K562 (cell line): ENCODE data around the gene KRTAP6-1. TPM values are rescaled to one million over a fixed set of nuclear protein-coding genes. Genes with fewer than 3 reads are reported as not detected.

Experiments used
- ATAC-seq: fragments of 200-7000 bp; cut with Tn5 transposase; 3 replicates; pipeline ENCODE4 v1.9.1; 2020; ENCODE audit warnings: moderate library complexity
- BruUV-seq: library from RNA; stranded (reverse); fragments of 400-500 nt; replicated peaks from 2 replicates; lab custom pipeline; 2021; lab: Mats Ljungman, UMichigan
- CTCF ChIA-PET: fragments of 300-600 bp; formaldehyde crosslinking; extraction: SDS; loops from one replicate; lab custom pipeline; 2021; ENCODE audit warnings: low intra/inter-chr PET ratio; lab: Yijun Ruan, JAX
- POLR2A ChIA-PET: fragments of 300-600, 350-650 bp; sonication (Branson Sonifier 250); formaldehyde crosslinking; extraction: SDS; loops from one replicate; lab custom pipeline; 2021; ENCODE audit warnings: antibody characterized with exemption, inconsistent platforms; lab: Yijun Ruan, JAX
- DNase-seq, 4 experiments: peaks; one replicate each; pipeline versions ENCODE4 v3.0.0 to v3.0.0-alpha.2; 2011 to 2018; ENCODE audit warnings: low spot score in 3 of 4, mixed read lengths in 3 of 4; ENCODE audit errors: extremely low read depth in 1 of 4
- FAIRE-seq: peaks from 2 replicates; lab custom pipeline; 2011; peaks lifted over from hg19 to GRCh38; lab: Jason Lieb, UNC
- H2AFZ ChIP-seq: 2 replicates; pipeline ENCODE4 v1.6.0; 2011; ENCODE audit warnings: low read depth, low read length, control low read depth, inconsistent platforms
- H3K27ac ChIP-seq: fragments of 200-600 bp; 3 replicates; pipeline ENCODE4 v1.8.0; 2011; ENCODE audit warnings: low read depth, mild to moderate bottlenecking, control low read depth, inconsistent platforms, low read length, moderate library complexity, mixed read lengths; ENCODE audit errors: extremely low read depth
- H3K27me3 ChIP-seq, 2 experiments: fragments of 300-600 bp in 1 of 2; 2 replicates in 1 of 2; 3 replicates in 1 of 2; pipeline versions ENCODE4 v1.6.0 to v1.8.0; 2011; ENCODE audit warnings: inconsistent platforms in 2 of 2, low read length in 2 of 2, mild to moderate bottlenecking in 1 of 2, mixed read lengths in 1 of 2, moderate library complexity in 1 of 2; ENCODE audit not compliant: control insufficient read depth in 2 of 2, insufficient read depth in 2 of 2
- H3K36me3 ChIP-seq: fragments of 300-600 bp; 3 replicates; pipeline ENCODE4 v1.8.0; 2011; ENCODE audit warnings: mild to moderate bottlenecking, low read length, inconsistent platforms; ENCODE audit not compliant: control insufficient read depth, insufficient read depth
- H3K4me1 ChIP-seq, 2 experiments: fragments of 200-600 bp in 1 of 2; replicated peaks in 1 of 2; 2 replicates in 1 of 2; 3 replicates in 1 of 2; pipeline versions ENCODE4 v1.5.1 to v1.8.0; 2011; ENCODE audit warnings: inconsistent platforms in 2 of 2, low read length in 2 of 2, mild to moderate bottlenecking in 1 of 2, mixed read lengths in 1 of 2, moderate library complexity in 1 of 2; ENCODE audit not compliant: control insufficient read depth in 2 of 2, insufficient read depth in 2 of 2
- H3K4me2 ChIP-seq: 2 replicates; pipeline ENCODE4 v1.6.1; 2011; ENCODE audit warnings: low read length, control low read depth, inconsistent platforms, mixed read lengths; ENCODE audit not compliant: insufficient read depth
- H3K4me3 ChIP-seq: fragments of 200-600 bp; sonication (generic), shearing (Covaris generic); 2 replicates; pipeline ENCODE4 v1.5.1; 2016; ENCODE audit warnings: control low read depth, inconsistent platforms
- H3K79me2 ChIP-seq: fragments of 200-600 bp; 3 replicates; pipeline ENCODE4 v1.8.0; 2011; ENCODE audit warnings: low read length, inconsistent platforms; ENCODE audit not compliant: control insufficient read depth, insufficient read depth
- H3K9ac ChIP-seq, 2 experiments: 2 replicates each; pipeline versions ENCODE4 v1.6.0 to v1.6.1; 2011; ENCODE audit warnings: low read depth in 2 of 2, low read length in 2 of 2, control low read depth in 1 of 2, inconsistent platforms in 1 of 2, mild to moderate bottlenecking in 1 of 2, mixed read lengths in 1 of 2; ENCODE audit not compliant: insufficient read depth in 1 of 2
- H3K9me1 ChIP-seq: one replicate; pipeline ENCODE4 v1.6.0; 2011; ENCODE audit warnings: inconsistent platforms, mild to moderate bottlenecking, low read length, moderate library complexity; ENCODE audit not compliant: control insufficient read depth, insufficient read depth
- H3K9me3 ChIP-seq: replicated peaks from 2 replicates; pipeline ENCODE4 v1.5.1; 2011; ENCODE audit warnings: low read depth, low read length, inconsistent platforms; ENCODE audit not compliant: control insufficient read depth, insufficient read depth
- H4K20me1 ChIP-seq: replicated peaks from 2 replicates; pipeline ENCODE4 v1.6.1; 2011; ENCODE audit warnings: low read length, inconsistent platforms, mixed read lengths; ENCODE audit not compliant: control insufficient read depth, insufficient read depth
- ETV6 ChIP-seq, 3 experiments: fragments of 150-350 bp in 1 of 3; sonication (generic) in 1 of 3; formaldehyde crosslinking in 1 of 3; IDR thresholded peaks; 2 replicates each; pipeline versions ENCODE4 v1.6.1 to v1.8.0; 2014 to 2022; ENCODE audit warnings: borderline replicate concordance in 2 of 3, low read depth in 2 of 3, antibody characterized with exemption in 1 of 3, low read length in 1 of 3, mild to moderate bottlenecking in 1 of 3, missing genetic modification reagents in 1 of 3
- HDAC2 ChIP-seq: fragments of 450-650 bp; IDR thresholded peaks from 2 replicates; pipeline ENCODE4 v1.6.1; 2016; ENCODE audit warnings: mild to moderate bottlenecking
- ILK ChIP-seq: fragments of 450-650 bp; IDR thresholded peaks from 2 replicates; pipeline ENCODE4 v1.6.1; 2016; ENCODE audit warnings: missing genetic modification characterization, low read depth, mild to moderate bottlenecking, missing compliant biosample characterization, moderate library complexity, borderline replicate concordance
- KDM1A ChIP-seq, 2 experiments: fragments of 450-650 bp; IDR thresholded peaks; 2 replicates each; pipeline ENCODE4 v1.6.1; 2016; ENCODE audit warnings: mild to moderate bottlenecking in 2 of 2
- L3MBTL2 ChIP-seq: fragments of 450-650 bp; IDR thresholded peaks from 2 replicates; pipeline ENCODE4 v1.6.1; 2016; ENCODE audit warnings: mild to moderate bottlenecking, moderate library complexity
- MAFK ChIP-seq: IDR thresholded peaks from 2 replicates; pipeline ENCODE4 v1.6.1; 2011; ENCODE audit warnings: low read length, improper control_type of control experiment
- MYC ChIP-seq, 2 experiments: fragments of 250-450 bp in 1 of 2; sonication (Bioruptor Pico) in 1 of 2; IDR thresholded peaks; 2 replicates each; pipeline versions ENCODE4 v1.5.1 to v1.6.1; 2012 to 2021; ENCODE audit warnings: low read depth in 2 of 2, borderline replicate concordance in 1 of 2, improper control_type of control experiment in 1 of 2, low read length in 1 of 2, mild to moderate bottlenecking in 1 of 2, moderate library complexity in 1 of 2
- NFIC ChIP-seq: fragments of 450-650 bp; IDR thresholded peaks from 2 replicates; pipeline ENCODE4 v1.6.1; 2017; ENCODE audit warnings: mild to moderate bottlenecking, inconsistent platforms
- NFIX ChIP-seq: fragments of 250-450 bp; sonication (Bioruptor Pico); IDR thresholded peaks from 2 replicates; pipeline ENCODE4 v1.4.0; 2020; ENCODE audit warnings: low read depth, mild to moderate bottlenecking, moderate library complexity
- POLR2B ChIP-seq: fragments of 450-650 bp; IDR thresholded peaks from 2 replicates; pipeline ENCODE4 v1.6.1; 2018; ENCODE audit warnings: low read depth; ENCODE audit not compliant: partially characterized antibody
- RB1 ChIP-seq: fragments of 450-650 bp; IDR thresholded peaks from 2 replicates; pipeline ENCODE4 v1.6.1; 2017; ENCODE audit warnings: low read depth, mild to moderate bottlenecking
- SLC30A9 ChIP-seq: fragments of 250-450 bp; sonication (Bioruptor Pico); IDR thresholded peaks from 2 replicates; pipeline ENCODE4 v1.8.0; 2022; ENCODE audit warnings: mild to moderate bottlenecking, moderate library complexity
- U2AF1 ChIP-seq: fragments of 200-400 bp; formaldehyde crosslinking; optimal IDR thresholded peaks from 2 replicates; pipeline ENCODE3; 2017; ENCODE audit warnings: mild to moderate bottlenecking, low read depth, low read length, moderate library complexity
- ZC3H8 ChIP-seq: fragments of 450-650 bp; IDR thresholded peaks from 2 replicates; pipeline ENCODE4 v1.6.1; 2017
- ZNF324 ChIP-seq: fragments of 250-450 bp; sonication (Bioruptor Pico); IDR thresholded peaks from 2 replicates; pipeline ENCODE4 v1.4.0; 2020; ENCODE audit warnings: mild to moderate bottlenecking
- whole genome bisulfite sequencing: fragments of 100-300 bp; shearing (Covaris generic); methylation state at CpG from one replicate; pipeline ENCODE4 v1.1.6; 2016; ENCODE audit warnings: low coverage, mixed read lengths; ENCODE audit not compliant: insufficient coverage; ENCODE audit errors: missing lambda C conversion rate; 5-methylcytosine and 5-hydroxymethylcytosine counted together
- in situ Hi-C: fragments of 300-500 bp; cut with MboI; formaldehyde crosslinking; loops from 4 replicates; pipeline ENCODE4 v1.15.0; 2018; ENCODE audit warnings: inconsistent platforms, mixed read lengths
- intact Hi-C: fragments of 100-400 bp; cut with micrococcal nuclease; formaldehyde crosslinking; loops from 2 replicates; pipeline ENCODE4 v1.14.2; 2022
- polyA plus RNA-seq, 8 experiments: library from polyadenylated mRNA; depleted of rRNA in 4 of 8; stranded (reverse) in 5 of 8; unstranded in 3 of 8; fragments of >200 nt; fragmentation: Nextera tagmentation in 2 of 8; fragmentation: Illumina TruSeq in 1 of 8; extraction: Ambion mirVana in 2 of 8; extraction: Trizol in 1 of 8; gene quantifications; 2 replicates each; pipeline versions ENCODE4 v1.2.1 to v1.2.3, GENCODE V29; 2011 to 2014; ENCODE audit warnings: inconsistent platforms in 1 of 8, missing spikeins in 1 of 8
- small RNA-seq: library from RNA; depleted of rRNA; stranded (forward); fragments of <200 nt; gene quantifications from one replicate; pipeline ENCODE3, GENCODE V24; 2014
- total RNA-seq, 7 experiments: library from RNA; depleted of rRNA in 6 of 7; stranded (reverse); fragments of >200 nt in 6 of 7; fragmentation: Illumina TruSeq in 2 of 7; extraction: Trizol in 2 of 7; gene quantifications; 2 replicates each; pipeline versions ENCODE4 v1.2.1 to v1.2.3, GENCODE V29; 2011 to 2021; ENCODE audit warnings: low replicate concordance in 1 of 7

Gene KRTAP6-1
- total and polyA plus RNA-seq, 9 of the 15 experiments (the other 6 are each of a cell fraction or from before 2014, with no cell fraction given): not detected

- TF ChIP-seq ETV6 (IDR thresholded peaks at IDR 0.05; ENCODE audit: borderline replicate concordance in 1 of 2, low read depth in 2 of 2, low read length in 1 of 2) (no peak), ETV6 (CRISPR knock-in tag; IDR thresholded peaks at IDR 0.05; ENCODE audit: borderline replicate concordance) (no peak), POLR2B (no peak), HDAC2 (no peak), RB1 (no peak), KDM1A (IDR thresholded peaks at IDR 0.05) (no peak), ZC3H8 (no peak), ILK (tag) (no peak), SLC30A9 (CRISPR knock-in tag) (no peak), L3MBTL2 (no peak), ZNF324 (no peak), MYC (IDR thresholded peaks at IDR 0.05; ENCODE audit: low read depth, low read length) (no peak), MYC (CRISPR knock-in tag; IDR thresholded peaks at IDR 0.05; ENCODE audit: borderline replicate concordance, low read depth) (no peak), U2AF1 (no peak)
These were observed 46.1 kb downstream of the KRTAP6-1 start (continued) for GRCh38 chr21:30567617-30568016.

DNA sequence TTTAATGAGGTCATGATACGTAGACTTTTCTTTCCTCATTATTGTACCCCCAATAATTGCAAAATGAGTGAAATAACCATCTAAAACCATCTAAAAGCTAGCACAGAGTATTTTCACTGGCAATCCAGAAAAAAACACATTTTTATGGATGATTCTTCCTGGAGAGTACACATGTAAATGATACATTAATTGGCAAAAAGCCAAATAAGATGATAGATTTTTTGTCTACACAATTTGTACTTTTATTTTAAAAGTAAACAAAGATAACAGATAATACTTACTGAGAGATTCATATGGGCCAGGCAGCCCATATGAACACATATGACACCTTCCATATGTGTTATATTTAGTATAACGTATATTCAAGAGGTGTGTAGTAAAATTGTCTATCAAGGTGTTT, 50.1 kb downstream of the KRTAP6-1 start:
- Histone ChIP-seq H3K4me3 (no peak overlapping the region), H3K27ac (no peak overlapping the region), H2AFZ (no peak overlapping the region), H3K36me3 (no peaks in the 10 kb centered on the region), H4K20me1 (no peaks in the 10 kb centered on the region), H3K9me1 (no peaks in the 10 kb centered on the region), H3K4me2 (no peak overlapping the region), H3K9ac (no peak overlapping the region), H3K9me3 (no peaks in the 10 kb centered on the region; the same call in 1 of the 2 replicates), H3K79me2 (no peaks in the 10 kb centered on the region), H3K27me3 (no peaks in the 10 kb centered on the region), H3K4me1 (no peaks in the 10 kb centered on the region)
- ChIA-PET POLR2A (no interaction called here), CTCF (no interaction called here)
- TF ChIP-seq NFIC (peak; percentile 77), MAFK (no peak), NFIX (peak; percentile 84)
- BruUV-seq: no TSS peak
- no peak for DNase-seq
- FAIRE-seq: no peak
- WGBS: 0% methylated on average over 2 of the region's 2 CpGs
- intact Hi-C loops (no loop called here), in situ Hi-C loops (no loop called here)
- no peak for ATAC-seq

Small RNA genes lying within 50 kb of the gene (small RNA-seq; reads per million reads assigned to genes)
- gene KRTAP20-1 (not detected), gene KRTAP20-3 (not detected), gene KRTAP20-4 (not detected), gene KRTAP22-1 (not detected), gene KRTAP22-2 (not detected)

Other genes with a start within 250 kb of the KRTAP6-1 start
Only the 7 nearest of the 25 such genes appear.
- not detected in 2 replicates for gene KRTAP22-2, start 23.5 kb downstream of the KRTAP6-1 start, total RNA-seq (2014; rRNA removed)
- gene KRTAP22-2, start 23.5 kb downstream of the KRTAP6-1 start, total RNA-seq (2014; rRNA removed; fragmentation: Illumina TruSeq; extraction: Trizol): not detected in 2 replicates
- not detected in 2 replicates for gene KRTAP22-2, start 23.5 kb downstream of the KRTAP6-1 start, total RNA-seq (2015; rRNA removed; fragmentation: Illumina TruSeq; extraction: Trizol)
- gene KRTAP22-2, start 23.5 kb downstream of the KRTAP6-1 start, total RNA-seq (2021): not detected in 2 replicates
- not detected in 2 replicates for gene KRTAP22-2, start 23.5 kb downstream of the KRTAP6-1 start, polyA plus RNA-seq (2011; rRNA removed)
- gene KRTAP22-2, start 23.5 kb downstream of the KRTAP6-1 start, polyA plus RNA-seq (2014; fragmentation: Illumina TruSeq; extraction: Trizol): not detected in 2 replicates
- not detected for gene KRTAP22-2, start 23.5 kb downstream of the KRTAP6-1 start, polyA plus RNA-seq (2014; fragmentation: Nextera tagmentation; extraction: Ambion mirVana)
- not detected in 2 replicates for gene KRTAP22-2, start 23.5 kb downstream of the KRTAP6-1 start, polyA plus RNA-seq (2014; rRNA removed)
- 0.23 TPM in 1 of 2 replicates, not detected in the other for gene KRTAP6-3, start 21.5 kb downstream of the KRTAP6-1 start, total RNA-seq (2014; rRNA removed)
- gene KRTAP6-3, start 21.5 kb downstream of the KRTAP6-1 start, total RNA-seq (2014; rRNA removed; fragmentation: Illumina TruSeq; extraction: Trizol): not detected in 2 replicates
- gene KRTAP6-3, start 21.5 kb downstream of the KRTAP6-1 start, total RNA-seq (2015; rRNA removed; fragmentation: Illumina TruSeq; extraction: Trizol): not detected in 2 replicates
- not detected in 2 replicates for gene KRTAP6-3, start 21.5 kb downstream of the KRTAP6-1 start, total RNA-seq (2021)
- not detected in 2 replicates for gene KRTAP6-3, start 21.5 kb downstream of the KRTAP6-1 start, polyA plus RNA-seq (2011; rRNA removed)
- not detected in 2 replicates for gene KRTAP6-3, start 21.5 kb downstream of the KRTAP6-1 start, polyA plus RNA-seq (2014; fragmentation: Illumina TruSeq; extraction: Trizol)
- not detected for gene KRTAP6-3, start 21.5 kb downstream of the KRTAP6-1 start, polyA plus RNA-seq (2014; fragmentation: Nextera tagmentation; extraction: Ambion mirVana)
- not detected in 2 replicates for gene KRTAP6-3, start 21.5 kb downstream of the KRTAP6-1 start, polyA plus RNA-seq (2014; rRNA removed)
- not detected in 2 replicates for gene KRTAP6-2, start 15.0 kb downstream of the KRTAP6-1 start, total RNA-seq (2014; rRNA removed)
- not detected in 2 replicates for gene KRTAP6-2, start 15.0 kb downstream of the KRTAP6-1 start, total RNA-seq (2014; rRNA removed; fragmentation: Illumina TruSeq; extraction: Trizol)
- gene KRTAP6-2, start 15.0 kb downstream of the KRTAP6-1 start, total RNA-seq (2015; rRNA removed; fragmentation: Illumina TruSeq; extraction: Trizol): not detected in 2 replicates
- not detected in 2 replicates for gene KRTAP6-2, start 15.0 kb downstream of the KRTAP6-1 start, total RNA-seq (2021)
- not detected in 2 replicates for gene KRTAP6-2, start 15.0 kb downstream of the KRTAP6-1 start, polyA plus RNA-seq (2011; rRNA removed)
- not detected in 2 replicates for gene KRTAP6-2, start 15.0 kb downstream of the KRTAP6-1 start, polyA plus RNA-seq (2014; fragmentation: Illumina TruSeq; extraction: Trizol)
- gene KRTAP6-2, start 15.0 kb downstream of the KRTAP6-1 start, polyA plus RNA-seq (2014; fragmentation: Nextera tagmentation; extraction: Ambion mirVana): not detected
- gene KRTAP6-2, start 15.0 kb downstream of the KRTAP6-1 start, polyA plus RNA-seq (2014; rRNA removed): not detected in 2 replicates
- gene KRTAP22-1, start 12.8 kb downstream of the KRTAP6-1 start, total RNA-seq (2014; rRNA removed): not detected in 2 replicates
- gene KRTAP22-1, start 12.8 kb downstream of the KRTAP6-1 start, total RNA-seq (2014; rRNA removed; fragmentation: Illumina TruSeq; extraction: Trizol): not detected in 2 replicates
- not detected in 2 replicates for gene KRTAP22-1, start 12.8 kb downstream of the KRTAP6-1 start, total RNA-seq (2015; rRNA removed; fragmentation: Illumina TruSeq; extraction: Trizol)
- not detected in 2 replicates for gene KRTAP22-1, start 12.8 kb downstream of the KRTAP6-1 start, total RNA-seq (2021)
- not detected in 2 replicates for gene KRTAP22-1, start 12.8 kb downstream of the KRTAP6-1 start, polyA plus RNA-seq (2011; rRNA removed)
- not detected in 2 replicates for gene KRTAP22-1, start 12.8 kb downstream of the KRTAP6-1 start, polyA plus RNA-seq (2014; fragmentation: Illumina TruSeq; extraction: Trizol)
- gene KRTAP22-1, start 12.8 kb downstream of the KRTAP6-1 start, polyA plus RNA-seq (2014; fragmentation: Nextera tagmentation; extraction: Ambion mirVana): not detected
- not detected in 2 replicates for gene KRTAP22-1, start 12.8 kb downstream of the KRTAP6-1 start, polyA plus RNA-seq (2014; rRNA removed)
- gene KRTAP20-1, start 2.5 kb upstream of the KRTAP6-1 start, total RNA-seq (2014; rRNA removed): not detected in 2 replicates
- not detected in 2 replicates for gene KRTAP20-1, start 2.5 kb upstream of the KRTAP6-1 start, total RNA-seq (2014; rRNA removed; fragmentation: Illumina TruSeq; extraction: Trizol)
- gene KRTAP20-1, start 2.5 kb upstream of the KRTAP6-1 start, total RNA-seq (2015; rRNA removed; fragmentation: Illumina TruSeq; extraction: Trizol): not detected in 2 replicates
- not detected in 2 replicates for gene KRTAP20-1, start 2.5 kb upstream of the KRTAP6-1 start, total RNA-seq (2021)
- gene KRTAP20-1, start 2.5 kb upstream of the KRTAP6-1 start, polyA plus RNA-seq (2011; rRNA removed): not detected in 2 replicates
- gene KRTAP20-1, start 2.5 kb upstream of the KRTAP6-1 start, polyA plus RNA-seq (2014; fragmentation: Illumina TruSeq; extraction: Trizol): not detected in 2 replicates
- not detected for gene KRTAP20-1, start 2.5 kb upstream of the KRTAP6-1 start, polyA plus RNA-seq (2014; fragmentation: Nextera tagmentation; extraction: Ambion mirVana)
- gene KRTAP20-1, start 2.5 kb upstream of the KRTAP6-1 start, polyA plus RNA-seq (2014; rRNA removed): not detected in 2 replicates
- not detected in 2 replicates for gene KRTAP20-4, start 6.7 kb upstream of the KRTAP6-1 start, total RNA-seq (2014; rRNA removed)
- gene KRTAP20-4, start 6.7 kb upstream of the KRTAP6-1 start, total RNA-seq (2014; rRNA removed; fragmentation: Illumina TruSeq; extraction: Trizol): not detected in 2 replicates
- gene KRTAP20-4, start 6.7 kb upstream of the KRTAP6-1 start, total RNA-seq (2015; rRNA removed; fragmentation: Illumina TruSeq; extraction: Trizol): not detected in 2 replicates
- gene KRTAP20-4, start 6.7 kb upstream of the KRTAP6-1 start, total RNA-seq (2021): not detected in 2 replicates
- gene KRTAP20-4, start 6.7 kb upstream of the KRTAP6-1 start, polyA plus RNA-seq (2011; rRNA removed): not detected in 2 replicates
- gene KRTAP20-4, start 6.7 kb upstream of the KRTAP6-1 start, polyA plus RNA-seq (2014; fragmentation: Illumina TruSeq; extraction: Trizol): not detected in 2 replicates
- gene KRTAP20-4, start 6.7 kb upstream of the KRTAP6-1 start, polyA plus RNA-seq (2014; fragmentation: Nextera tagmentation; extraction: Ambion mirVana): not detected
- not detected in 2 replicates for gene KRTAP20-4, start 6.7 kb upstream of the KRTAP6-1 start, polyA plus RNA-seq (2014; rRNA removed)
- not detected in 2 replicates for gene KRTAP20-2, start 21.3 kb upstream of the KRTAP6-1 start, total RNA-seq (2014; rRNA removed)
- not detected in 2 replicates for gene KRTAP20-2, start 21.3 kb upstream of the KRTAP6-1 start, total RNA-seq (2014; rRNA removed; fragmentation: Illumina TruSeq; extraction: Trizol)
- not detected in 2 replicates for gene KRTAP20-2, start 21.3 kb upstream of the KRTAP6-1 start, total RNA-seq (2015; rRNA removed; fragmentation: Illumina TruSeq; extraction: Trizol)
- not detected in 2 replicates for gene KRTAP20-2, start 21.3 kb upstream of the KRTAP6-1 start, total RNA-seq (2021)
- gene KRTAP20-2, start 21.3 kb upstream of the KRTAP6-1 start, polyA plus RNA-seq (2011; rRNA removed): not detected in 2 replicates
- not detected in 2 replicates for gene KRTAP20-2, start 21.3 kb upstream of the KRTAP6-1 start, polyA plus RNA-seq (2014; fragmentation: Illumina TruSeq; extraction: Trizol)
- not detected for gene KRTAP20-2, start 21.3 kb upstream of the KRTAP6-1 start, polyA plus RNA-seq (2014; fragmentation: Nextera tagmentation; extraction: Ambion mirVana)
- gene KRTAP20-2, start 21.3 kb upstream of the KRTAP6-1 start, polyA plus RNA-seq (2014; rRNA removed): not detected in 2 replicates